HG03520 (cell line): Measurements from ENCODE around the gene AKAP13.

Source experiments
- ATAC-seq: cut with Tn5 transposase; IDR thresholded peaks from one replicate; pipeline ENCODE4 v1.9.1; 2021; ENCODE audit warnings: mild to moderate bottlenecking, moderate library complexity; ENCODE audit not compliant: unreplicated experiment

AKAP13 gene

DNA sequence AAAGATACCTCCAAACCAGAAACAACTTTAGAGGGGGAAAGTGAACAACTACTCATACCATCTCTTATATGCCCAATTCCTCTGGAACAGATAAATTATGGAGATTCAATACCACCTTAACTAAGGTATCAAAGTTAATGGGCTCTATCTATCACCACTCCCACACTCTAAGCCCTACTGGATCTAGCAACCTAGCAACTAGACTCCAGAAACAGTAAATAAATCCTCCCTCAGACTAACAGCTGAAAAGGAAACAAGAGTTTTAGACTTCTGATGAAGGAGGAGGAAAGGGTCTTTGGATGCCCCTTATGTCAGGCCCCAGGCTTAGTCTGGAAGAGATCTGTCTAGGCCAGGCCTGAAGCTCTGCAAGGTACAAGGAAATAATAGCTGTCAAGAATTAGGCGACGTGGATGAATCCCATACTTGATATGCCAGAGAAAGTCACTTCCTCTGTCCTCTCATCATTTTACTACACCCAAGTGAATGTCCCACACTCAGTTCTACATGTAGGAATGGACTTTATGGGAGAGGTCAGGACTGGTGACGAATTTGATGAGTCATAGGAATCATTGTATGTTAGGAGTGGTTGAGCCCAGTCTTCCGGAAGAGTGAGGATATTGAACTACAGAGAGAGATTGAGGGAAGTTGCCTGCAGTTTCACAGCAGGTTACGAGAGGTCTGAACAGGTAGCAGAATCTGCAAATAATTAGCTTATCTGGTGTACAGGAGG lies 113.8 kb downstream of the AKAP13 start:
- no peak for ATAC-seq

DNA sequence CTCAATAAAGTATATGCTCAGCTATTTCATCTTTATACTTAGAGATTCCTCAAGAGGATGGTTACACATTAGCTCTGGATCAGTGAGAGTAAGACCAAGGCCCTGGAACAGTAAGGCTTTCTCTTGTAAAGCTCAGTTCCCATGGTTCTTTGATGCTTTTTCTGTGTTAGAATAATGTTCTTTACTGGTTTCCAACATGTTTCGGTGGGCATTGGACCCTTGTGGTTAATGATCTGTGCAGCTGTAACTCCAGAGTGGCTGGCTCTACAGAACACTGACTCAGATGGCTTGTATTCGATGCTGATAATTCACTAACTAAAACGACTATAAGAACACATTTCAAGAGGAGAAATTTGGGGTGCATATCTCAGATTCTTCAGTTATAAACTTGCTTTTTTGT lies 114.7 kb downstream of the AKAP13 start:
- no peak for ATAC-seq

DNA sequence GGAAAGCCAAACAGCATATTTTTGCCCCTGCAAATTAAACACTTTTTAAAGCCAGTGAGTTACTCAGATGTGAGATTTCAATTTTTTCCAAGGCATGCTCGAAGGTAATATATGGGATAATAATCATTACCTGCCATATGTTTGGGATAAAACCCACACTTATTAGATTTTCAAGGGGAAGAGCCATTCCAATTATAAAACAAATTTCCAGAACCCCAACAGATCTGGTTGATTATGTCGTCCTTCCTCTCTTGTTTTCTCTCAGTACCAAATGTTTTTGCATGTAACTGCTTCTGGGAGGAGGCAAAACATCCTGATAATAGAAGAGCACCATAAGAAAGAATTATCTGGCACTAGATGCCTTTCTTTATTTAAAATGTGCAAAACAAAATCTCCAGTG lies 115.1 kb downstream of the AKAP13 start:
- ATAC-seq = no peak

DNA sequence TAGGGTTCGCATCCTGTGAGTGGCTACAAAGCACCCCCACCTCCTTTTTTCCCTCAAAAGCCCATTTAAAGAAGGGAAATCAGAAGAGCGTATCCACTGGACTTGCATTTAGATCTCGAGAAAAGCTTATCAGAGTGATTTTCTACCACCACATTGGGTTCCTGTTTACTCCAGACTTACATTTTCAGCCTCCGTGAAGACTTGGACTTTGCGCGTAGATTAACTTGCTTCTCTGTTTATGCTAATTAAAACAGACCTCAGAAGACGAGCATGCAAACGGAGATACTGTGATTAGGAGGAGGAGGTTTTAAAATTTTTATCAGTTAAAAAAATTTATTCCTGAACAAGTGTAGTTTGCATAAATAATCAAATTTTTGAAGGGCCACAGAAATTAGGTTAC lies 115.7 kb downstream of the AKAP13 start:
- ATAC-seq = no peak

DNA sequence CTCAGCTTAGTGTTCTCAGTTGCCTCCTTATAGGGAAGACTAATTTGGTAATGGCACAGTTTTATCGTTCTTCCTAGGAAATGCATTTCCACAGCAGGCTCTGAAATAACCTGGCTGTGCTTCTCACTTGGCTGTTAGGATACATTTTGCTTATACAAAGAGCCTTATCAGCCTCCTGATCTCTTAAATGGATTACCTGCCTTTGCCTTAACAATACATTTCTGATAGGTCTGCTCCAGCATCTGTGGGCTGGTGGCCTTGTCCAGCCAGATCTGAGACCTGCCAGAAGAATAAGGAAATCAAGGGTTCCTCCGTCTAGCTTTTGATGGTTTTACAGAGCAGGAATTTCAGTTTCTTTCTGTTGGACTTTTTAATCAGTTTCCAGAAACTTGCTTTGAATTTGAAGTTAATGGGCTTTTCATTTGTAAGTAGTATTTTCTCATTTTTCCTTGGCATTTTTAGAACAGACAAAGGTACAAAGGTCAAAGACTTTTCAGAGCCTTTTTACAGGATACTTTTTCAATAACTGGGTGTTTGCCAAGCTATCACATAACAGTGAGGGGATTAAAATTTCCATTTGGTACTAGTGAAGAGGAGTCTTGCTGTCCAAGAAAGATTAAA lies 116.3 kb downstream of the AKAP13 start:
- ATAC-seq = no peak

DNA sequence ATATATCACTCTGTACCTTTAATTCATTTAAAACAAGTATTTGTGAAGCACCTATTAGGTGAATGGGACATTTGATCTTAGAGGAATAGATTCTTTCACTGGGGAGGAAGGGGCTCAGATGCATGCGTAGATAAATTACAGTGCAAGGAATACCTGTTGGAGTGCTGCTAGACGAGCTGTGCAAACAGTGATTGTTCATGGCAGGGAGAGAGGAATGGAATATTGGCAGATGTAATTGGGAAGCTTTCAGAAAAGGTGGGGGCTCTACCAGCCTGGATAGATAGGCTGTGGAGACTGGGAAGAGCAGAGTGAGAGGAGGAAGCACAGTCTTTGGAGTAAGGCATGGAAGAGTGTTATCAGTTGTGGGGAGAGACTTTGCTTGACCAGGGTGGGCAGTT lies 116.8 kb downstream of the AKAP13 start:
- no peak for ATAC-seq

DNA sequence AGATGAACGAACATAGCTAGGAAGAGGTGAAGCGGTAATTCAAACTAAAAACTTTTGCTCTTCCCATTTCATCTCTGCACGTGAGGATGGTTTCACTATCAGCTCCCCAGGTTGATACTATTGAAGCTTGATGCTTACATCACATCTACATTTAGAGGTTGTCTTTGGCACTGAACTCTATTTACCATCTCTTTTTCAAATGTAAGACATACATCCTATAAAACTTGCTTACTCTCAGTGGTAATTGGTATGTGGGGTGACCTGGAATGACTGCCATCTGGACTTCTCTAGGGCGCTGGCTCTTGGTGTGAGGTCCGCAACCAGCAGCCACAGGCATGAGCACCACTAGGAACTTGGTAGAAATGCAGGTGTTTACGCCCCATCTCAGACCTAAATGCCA lies 118.1 kb downstream of the AKAP13 start:
- no peak for ATAC-seq

DNA sequence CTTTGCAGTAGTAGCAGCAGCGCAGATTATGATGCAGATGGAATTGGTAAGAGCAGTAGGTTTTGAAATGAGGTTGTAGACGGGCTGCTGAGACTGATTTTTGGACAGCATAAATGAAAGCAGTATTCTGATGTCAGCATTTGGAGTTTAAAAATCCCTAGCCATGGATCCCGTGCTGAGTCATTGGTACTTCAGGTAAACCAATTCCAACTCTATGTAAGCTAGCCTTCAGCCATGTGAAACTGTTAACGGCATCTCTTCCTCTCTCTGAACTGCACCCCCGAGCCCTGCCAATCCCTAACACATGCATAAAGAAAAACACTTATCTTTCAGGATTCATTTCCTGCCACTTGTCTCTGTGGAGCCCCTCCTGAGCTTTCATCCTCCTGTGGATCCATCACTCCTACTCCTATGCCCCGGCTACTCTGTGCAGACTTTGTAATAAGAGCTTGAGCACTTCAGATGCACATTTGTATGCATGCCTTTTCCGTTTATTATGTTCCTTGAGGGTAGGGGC lies 119.0 kb downstream of the AKAP13 start:
- no peak for ATAC-seq

DNA sequence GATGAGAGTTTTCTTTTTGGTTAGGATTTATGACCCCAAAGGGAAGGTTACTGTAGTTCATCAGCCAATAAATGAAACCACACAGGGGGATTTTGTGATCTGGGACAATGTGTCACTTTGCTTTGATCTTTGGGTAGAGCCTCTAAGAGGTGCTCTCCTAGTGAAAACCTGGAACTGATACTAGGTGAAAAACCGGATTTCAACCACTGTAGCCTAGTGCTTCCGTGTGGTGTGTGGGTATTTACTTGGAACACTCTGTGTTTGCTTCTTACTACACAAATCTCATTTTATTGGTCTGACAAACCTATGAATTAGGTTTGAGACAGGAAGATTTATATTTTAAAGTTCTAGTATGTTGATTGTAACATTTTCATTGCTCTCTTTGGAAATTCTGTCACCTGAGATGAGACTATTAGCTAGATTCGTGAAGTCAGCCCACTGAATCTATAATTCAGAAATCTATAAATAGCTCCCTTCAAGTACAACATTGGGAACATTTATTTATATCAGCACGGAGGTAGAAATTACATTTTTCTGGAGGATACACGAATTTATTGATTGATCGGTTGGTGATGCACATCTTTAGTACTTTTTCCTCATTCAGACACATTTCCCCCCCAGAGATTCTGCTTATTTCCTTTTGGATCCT lies 119.8 kb downstream of the AKAP13 start:
- no peak for ATAC-seq

DNA sequence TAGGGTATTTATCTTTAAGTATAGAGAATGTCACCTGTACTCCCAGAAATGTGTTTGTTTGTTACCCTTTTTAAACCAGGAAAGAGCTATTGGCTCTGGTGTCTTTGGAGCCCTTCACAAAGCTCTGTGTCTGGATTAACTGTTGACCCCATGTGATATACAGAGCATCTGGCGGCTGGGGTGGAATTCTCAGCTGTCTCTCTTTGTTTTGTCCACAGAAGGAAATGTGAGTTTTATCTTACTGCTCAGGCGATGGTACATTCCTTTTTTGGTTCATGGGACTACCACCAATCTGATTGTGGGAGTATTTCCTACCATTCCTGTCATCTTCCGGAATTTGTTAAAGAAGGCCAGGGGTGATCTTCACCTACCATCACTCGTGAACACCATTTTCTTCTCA lies 120.3 kb downstream of the AKAP13 start:
- no peak for ATAC-seq

DNA sequence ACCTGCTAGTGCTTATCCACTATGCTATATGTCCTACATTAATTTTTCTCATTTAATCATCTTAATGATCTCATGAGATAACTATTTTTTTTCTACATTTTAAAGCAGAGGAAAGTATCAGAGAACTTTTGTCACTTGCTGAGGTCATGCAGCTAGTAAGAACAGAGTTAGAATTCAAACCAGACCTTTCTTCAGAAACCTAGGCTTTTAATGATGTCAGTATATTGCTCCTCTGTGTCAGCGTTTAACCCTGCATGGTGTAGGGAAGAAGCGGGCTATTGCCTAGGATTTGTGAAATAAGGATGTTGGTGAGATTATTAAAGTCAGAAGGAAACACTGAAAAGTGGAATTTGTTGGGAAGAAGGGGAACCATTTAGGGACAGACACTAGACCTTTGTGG lies 121.2 kb downstream of the AKAP13 start:
- no peak for ATAC-seq

DNA sequence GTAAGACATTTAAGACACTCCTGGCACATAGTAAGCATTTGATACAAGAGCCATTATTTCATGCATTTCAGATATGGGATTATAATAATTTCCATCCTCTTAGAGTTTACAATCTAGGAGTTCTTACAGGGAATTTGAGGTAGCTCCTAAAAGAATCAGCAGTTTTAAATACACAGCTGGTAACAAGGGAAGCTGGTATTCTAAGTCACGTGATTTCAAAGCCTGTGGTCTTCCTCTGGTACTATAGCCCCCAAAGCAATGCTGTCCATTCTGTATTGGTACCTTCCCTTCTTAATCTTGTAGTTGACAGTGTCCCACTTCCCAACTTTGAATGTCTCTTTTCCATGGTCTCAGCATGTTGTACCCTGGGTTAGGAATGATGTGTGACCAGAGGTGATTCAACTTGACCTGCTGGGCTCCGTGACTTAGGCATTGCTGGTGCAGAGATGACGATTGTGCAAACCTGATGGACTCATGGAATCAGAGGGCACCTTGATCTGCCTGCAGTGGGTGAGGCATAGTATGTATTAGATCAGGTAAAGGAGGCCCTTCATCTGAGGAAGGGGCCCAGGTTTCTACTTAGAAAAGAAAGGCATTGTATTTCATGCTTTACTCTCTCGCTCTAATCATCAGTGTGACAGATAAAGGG lies 122.9 kb downstream of the AKAP13 start:
- ATAC-seq = no peak

DNA sequence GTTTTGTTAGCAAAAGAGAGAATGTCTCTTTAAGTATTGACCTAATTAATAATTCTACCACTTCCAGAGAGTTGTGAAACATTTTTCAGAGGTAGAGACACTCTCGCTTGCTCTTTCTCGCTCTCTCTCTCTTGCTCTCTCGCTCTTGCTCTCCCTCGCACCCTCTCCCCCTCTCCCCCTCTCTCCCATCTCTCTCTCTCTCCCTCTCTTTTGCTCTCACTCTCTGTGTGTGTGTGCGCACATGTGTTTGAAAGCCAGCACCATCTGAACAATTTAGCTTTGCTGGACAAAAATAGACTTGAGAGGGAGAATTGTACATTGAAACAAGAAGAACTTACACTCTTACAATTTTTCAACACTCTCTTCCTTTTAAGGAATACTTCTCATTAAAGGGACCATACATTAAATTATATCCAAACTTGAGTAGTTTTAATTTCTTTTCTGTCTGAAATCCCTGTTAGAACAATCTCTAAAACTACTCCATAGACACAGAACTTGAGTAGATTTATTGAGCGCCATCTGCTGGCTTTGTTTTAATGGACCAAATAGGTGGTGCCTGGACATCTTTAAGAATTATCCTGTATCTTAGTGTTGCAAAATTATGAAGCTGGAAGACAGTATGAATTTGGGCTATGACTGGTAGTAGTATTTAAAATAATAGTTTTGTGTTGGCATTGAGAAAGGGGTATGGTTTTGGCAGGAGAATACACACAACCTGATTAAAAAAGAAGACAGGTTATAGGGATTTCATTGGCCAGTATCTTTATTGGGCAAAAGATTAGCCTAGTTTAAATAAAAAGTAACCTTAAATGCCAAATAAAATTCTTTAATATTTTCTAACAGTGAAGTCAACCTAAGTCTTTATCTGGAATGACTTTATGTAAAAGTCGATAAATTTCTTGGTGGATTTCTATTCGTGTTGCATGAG lies 124.6 kb downstream of the AKAP13 start:
- no peak for ATAC-seq

DNA sequence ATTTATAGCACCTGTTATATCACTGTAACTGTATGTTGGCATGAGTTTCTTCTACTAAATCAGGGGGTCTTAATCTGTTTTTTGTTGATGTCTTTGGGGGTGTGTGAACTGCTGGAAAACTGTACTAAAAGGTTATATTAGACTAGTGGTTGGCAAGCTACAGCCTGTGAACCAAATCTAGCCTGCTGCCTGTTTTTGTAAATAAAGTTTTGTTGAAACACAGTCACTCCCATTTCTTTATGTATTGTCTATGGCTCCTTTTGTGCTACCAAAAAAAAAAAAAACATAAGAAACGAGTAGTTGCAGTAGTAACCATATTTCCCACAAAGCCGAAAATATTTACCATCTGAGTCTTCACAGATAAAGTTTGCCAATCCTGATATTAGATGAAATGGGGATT lies 126.7 kb downstream of the AKAP13 start:
- no peak for ATAC-seq

DNA sequence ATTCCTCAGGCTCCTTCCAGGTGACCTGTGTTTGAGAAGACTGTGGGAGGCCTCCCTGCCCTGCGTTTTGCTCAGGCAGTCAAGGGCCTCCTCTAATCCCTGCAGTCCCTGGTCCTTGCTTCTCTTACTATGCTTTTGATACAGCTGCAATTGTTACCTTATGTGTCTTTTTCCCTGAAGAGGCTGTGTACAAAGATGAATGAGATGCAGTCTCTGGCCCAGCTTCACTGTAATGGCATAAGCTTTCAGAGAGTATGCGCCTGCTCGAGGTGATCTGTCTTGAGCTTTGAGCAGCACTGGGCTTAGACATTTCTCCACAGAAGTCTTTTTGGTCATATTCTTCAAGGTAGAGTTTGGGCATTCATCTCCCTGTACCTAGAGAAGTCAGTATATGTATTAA lies 129.6 kb downstream of the AKAP13 start:
- ATAC-seq = no peak

DNA sequence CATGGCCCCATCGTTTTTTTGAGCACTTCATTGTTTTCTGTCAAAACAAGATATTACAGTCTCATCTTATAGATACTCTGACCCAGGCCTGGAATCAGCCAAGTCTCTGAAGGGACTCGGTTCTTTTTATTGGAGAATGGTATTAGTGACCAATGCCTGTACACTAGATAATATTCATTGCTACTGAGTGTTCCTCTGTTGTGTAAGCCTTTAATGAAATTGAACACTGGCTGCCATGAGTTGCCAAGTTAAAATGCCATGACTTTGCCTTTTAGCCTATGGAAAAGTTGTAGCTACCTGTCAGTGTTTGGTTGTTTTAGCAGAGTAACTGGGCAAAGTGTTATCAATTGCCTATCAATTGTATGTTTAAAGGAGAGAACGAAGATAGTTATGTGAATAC lies 134.0 kb downstream of the AKAP13 start:
- ATAC-seq = no peak

DNA sequence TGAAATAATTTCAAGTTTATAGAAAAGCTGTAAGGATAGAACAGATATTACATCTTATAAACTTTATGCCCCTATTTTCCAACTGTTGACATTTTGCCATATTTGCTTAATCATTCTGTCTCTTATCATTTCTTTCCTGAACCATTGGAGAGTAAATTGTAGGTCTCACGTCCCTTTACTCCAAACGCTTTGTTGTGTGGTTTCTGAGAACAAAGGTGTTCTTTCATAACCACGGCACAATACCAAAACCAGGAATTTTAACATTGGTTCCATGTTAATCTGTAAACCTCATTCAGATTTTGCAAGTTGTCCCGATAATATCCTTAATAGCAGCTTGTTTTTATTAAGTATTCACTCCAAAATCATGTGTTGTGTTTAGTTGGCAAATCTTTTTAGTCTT lies 134.8 kb downstream of the AKAP13 start:
- ATAC-seq = no peak

DNA sequence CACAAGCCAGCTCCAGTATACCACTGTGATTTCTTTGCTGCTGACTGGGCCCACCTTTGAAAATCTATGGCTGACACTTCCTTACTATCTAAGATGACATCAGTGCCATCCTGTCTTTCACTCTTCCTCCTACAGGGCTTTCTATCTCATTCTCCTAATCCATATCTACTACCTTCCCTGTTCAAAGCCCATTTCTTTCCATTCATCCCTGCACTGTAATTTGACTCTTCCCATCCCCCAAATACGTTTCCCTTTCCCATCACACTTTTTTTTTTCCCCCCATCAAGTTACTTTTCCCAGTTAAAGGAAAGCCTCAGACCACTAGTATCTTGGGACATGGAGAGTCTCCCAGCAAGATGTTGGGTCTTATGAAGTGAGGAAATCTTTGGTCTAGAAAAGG lies 136.7 kb downstream of the AKAP13 start:
- ATAC-seq = no peak

DNA sequence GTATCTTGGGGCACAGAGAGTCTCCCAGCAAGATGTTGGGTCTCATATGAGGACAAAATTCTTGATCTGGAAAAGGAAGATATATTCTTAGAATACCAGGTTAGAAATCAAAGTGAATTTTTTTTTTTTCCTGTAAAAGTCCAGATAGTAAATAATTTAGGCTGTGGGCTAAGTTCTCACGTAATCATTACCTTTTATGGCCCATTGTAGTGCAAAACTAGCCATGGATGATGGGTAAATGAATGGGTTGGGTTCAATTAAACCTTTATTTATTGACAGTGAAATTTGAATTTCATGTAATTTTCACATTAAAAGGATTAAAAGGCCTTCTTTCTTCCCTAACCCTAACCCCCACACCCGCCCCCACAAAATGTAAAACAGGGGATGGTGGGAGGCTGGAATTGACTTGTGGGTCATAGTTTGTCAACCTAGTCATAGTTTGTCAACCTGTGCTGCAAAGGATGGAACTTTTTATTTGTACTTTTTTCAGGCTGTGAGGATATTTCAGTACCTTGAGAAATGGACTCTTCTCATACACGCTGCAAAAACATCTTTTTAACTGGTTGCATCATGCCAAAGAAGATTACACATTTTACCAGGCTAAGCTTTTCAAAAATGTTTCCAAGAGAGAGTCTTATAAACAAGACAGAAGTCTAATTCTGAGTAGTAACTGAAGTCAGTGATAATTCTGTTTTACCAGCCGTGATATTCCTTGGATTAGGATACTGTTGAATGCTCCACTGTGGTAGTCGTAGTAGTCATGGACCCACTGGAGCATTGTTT lies 138.8 kb downstream of the AKAP13 start:
- no peak for ATAC-seq

DNA sequence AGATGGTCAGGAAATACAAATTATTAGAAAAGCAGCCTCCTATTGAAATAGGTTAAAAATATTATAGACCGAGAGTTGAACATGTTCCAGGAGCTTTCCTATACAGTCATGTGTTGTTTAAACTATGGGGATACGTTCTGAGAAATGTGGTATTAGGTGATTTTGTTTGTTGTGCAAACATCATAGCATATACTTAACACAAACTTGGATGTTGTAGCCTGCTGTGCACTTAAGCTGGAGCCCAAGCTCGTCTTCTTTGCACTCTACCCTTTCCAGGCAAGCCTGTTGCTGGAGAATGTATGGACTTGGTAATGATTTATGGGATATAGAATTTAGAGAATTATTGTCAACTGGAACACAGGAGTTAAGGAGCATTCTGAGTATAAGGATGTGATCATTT lies 140.2 kb downstream of the AKAP13 start:
- ATAC-seq = no peak
